Natural killer cell (primary cell): ENCODE data around the gene DNAJC5. TPM values are rescaled to one million over a fixed set of nuclear protein-coding genes. Genes with fewer than 3 reads are reported as not detected.

Experiments
- ATAC-seq, 3 donors: fragments of 150-1000 bp in 2 of 3; fragments of 200-7000 bp in 1 of 3; cut with Tn5 transposase; 1 replicate in 1 of 3; 2 replicates in 2 of 3; pipeline ENCODE4 v1.10.0; 2021; ENCODE audit warnings: mild to moderate bottlenecking in 2 of 3, moderate library complexity in 2 of 3
- DNase-seq, 2 donors: peaks; one replicate each; pipeline versions ENCODE4 v3.0.0 to v3.0.0-alpha.2; 2013 to 2021; ENCODE audit warnings: mixed read lengths in 1 of 2
- H3K27ac ChIP-seq: one replicate; pipeline ENCODE4 v1.5.1; 2013; ENCODE audit warnings: mild to moderate bottlenecking, low read length
- H3K27me3 ChIP-seq: one replicate; pipeline ENCODE4 v1.6.1; 2013; ENCODE audit warnings: low read length; ENCODE audit not compliant: control insufficient read depth, insufficient read depth
- H3K36me3 ChIP-seq: one replicate; pipeline ENCODE4 v1.6.1; 2013; ENCODE audit warnings: low read length; ENCODE audit not compliant: control insufficient read depth, insufficient read depth
- H3K4me1 ChIP-seq: one replicate; pipeline ENCODE4 v1.6.1; 2013; ENCODE audit warnings: low read length; ENCODE audit not compliant: control insufficient read depth, insufficient read depth
- H3K4me3 ChIP-seq: one replicate; pipeline ENCODE4 v1.5.1; 2013; ENCODE audit warnings: low read length
- H3K9me3 ChIP-seq: one replicate; pipeline ENCODE4 v1.6.1; 2013; ENCODE audit warnings: low read length; ENCODE audit not compliant: control insufficient read depth, insufficient read depth
- H3K27ac Mint-ChIP-seq, 2 donors: one replicate each; pipeline ENCODE4 v1.8.0; 2022; ENCODE audit warnings: mild to moderate bottlenecking in 2 of 2, mixed read lengths in 2 of 2, moderate library complexity in 1 of 2
- H3K27me3 Mint-ChIP-seq, 2 donors: one replicate each; pipeline ENCODE4 v1.8.0; 2022; ENCODE audit warnings: low read depth in 2 of 2, mixed read lengths in 2 of 2
- H3K36me3 Mint-ChIP-seq: one replicate; pipeline ENCODE4 v1.8.0; 2022; ENCODE audit warnings: mixed read lengths
- H3K4me1 Mint-ChIP-seq, 2 donors: one replicate each; pipeline ENCODE4 v1.8.0; 2022; ENCODE audit warnings: mixed read lengths in 2 of 2
- H3K4me3 Mint-ChIP-seq: one replicate; pipeline ENCODE4 v1.8.0; 2022; ENCODE audit warnings: mild to moderate bottlenecking, moderate library complexity, mixed read lengths
- H3K9me3 Mint-ChIP-seq, 2 donors: one replicate each; pipeline ENCODE4 v1.8.0; 2022; ENCODE audit warnings: mixed read lengths in 2 of 2
- WGBS: methylation state at CpG from one replicate; pipeline ENCODE4 v1.1.7; 2013; ENCODE audit warnings: missing lambda C conversion rate; ENCODE audit not compliant: insufficient coverage; 5-methylcytosine and 5-hydroxymethylcytosine counted together
- intact Hi-C: fragments of 100-400 bp; cut with micrococcal nuclease; formaldehyde crosslinking; loops from one replicate; pipeline ENCODE4 v1.14.2; 2022
- total RNA-seq, 4 donors: library from RNA; stranded (reverse); fragments of 120-200 nt in 1 of 4; gene quantifications; one replicate each; pipeline versions ENCODE4 v1.2.3 to v1.2.4, GENCODE V29; 2013 to 2022
- TF ChIP-seq, protein P1 (sequence below): fragments of 200-600 bp; IDR thresholded peaks from one replicate; pipeline ENCODE4 v1.8.0; 2022; ENCODE audit warnings: antibody characterized with exemption

Gene DNAJC5, protein sequence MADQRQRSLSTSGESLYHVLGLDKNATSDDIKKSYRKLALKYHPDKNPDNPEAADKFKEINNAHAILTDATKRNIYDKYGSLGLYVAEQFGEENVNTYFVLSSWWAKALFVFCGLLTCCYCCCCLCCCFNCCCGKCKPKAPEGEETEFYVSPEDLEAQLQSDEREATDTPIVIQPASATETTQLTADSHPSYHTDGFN
- total RNA-seq: 10 to 100 TPM; 27.5 to 45.1 (median 42.8) TPM
- 32.7 TPM for total RNA-seq (2013)

DNA sequence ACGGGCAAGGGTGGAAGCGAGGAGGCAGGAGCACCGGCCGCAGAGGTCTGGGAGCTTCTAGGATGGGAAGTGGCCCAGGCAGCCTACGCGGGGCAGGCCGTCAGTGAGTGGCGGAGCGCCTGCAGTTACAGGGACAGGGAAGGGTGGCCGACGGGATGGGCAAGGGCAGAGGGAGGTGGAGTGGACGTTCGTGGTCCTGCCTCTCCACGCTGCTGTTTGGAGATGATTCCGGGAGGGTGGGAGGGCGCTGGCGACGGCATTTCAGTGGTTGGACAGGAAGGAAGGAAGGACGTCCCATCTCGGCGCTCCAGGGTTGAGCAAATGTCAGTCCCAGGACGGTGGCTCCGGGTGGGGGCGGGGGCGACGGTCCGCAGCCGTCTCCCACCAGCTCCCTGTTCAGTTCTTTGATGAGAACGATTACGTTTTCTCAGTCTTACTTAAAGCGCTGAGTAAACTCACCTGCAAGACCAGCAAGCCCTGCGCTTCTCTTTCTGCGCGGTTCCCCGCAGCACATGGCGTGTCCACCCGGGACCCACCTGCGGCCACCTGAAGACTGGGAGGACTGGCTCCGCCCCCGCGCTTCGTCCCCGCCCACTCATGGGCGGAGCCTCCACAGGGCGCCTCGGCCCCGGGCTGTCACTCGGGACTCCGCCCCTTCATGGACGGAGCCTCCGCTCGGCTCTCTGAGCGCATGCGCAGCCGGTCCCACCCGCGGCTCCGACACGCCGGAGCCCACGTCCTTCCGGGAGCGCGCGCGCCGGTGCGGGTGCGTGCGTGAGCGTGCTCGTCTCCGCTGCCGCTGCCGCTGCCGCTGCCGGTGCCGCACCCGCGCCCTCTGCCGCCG, at the start of gene DNAJC5:
Gene DNAJC5, plus strand, starts transcription at position 769 of the 844 bp plus-strand sequence. CDS start 33,220 bp downstream, outside the sequence.
- Mint-ChIP-seq H3K36me3 (no peaks in the 10 kb centered on the region), H3K4me1 (peaks cover 37 to 38% of the 10 kb centered on the region in 2 donors), H3K9me3 (no peaks in the 10 kb centered on the region), H3K4me3 (peak within 1 kb of the TSS; percentile 94), H3K27ac (peak within 1 kb of the TSS; percentile 91 to 95), H3K27me3 (no peaks in the 10 kb centered on the region)
- Histone ChIP-seq H3K4me1 (peaks cover 33% of the 10 kb centered on the region), H3K36me3 (peaks cover 16% of the 10 kb centered on the region), H3K27me3 (no peaks in the 10 kb centered on the region), H3K4me3 (peak within 1 kb of the TSS; percentile 49), H3K27ac (peak within 1 kb of the TSS; percentile 71), H3K9me3 (no peaks in the 10 kb centered on the region)
- ATAC-seq: peak; percentile 90 to 95 (median 91)
- intact Hi-C loops: no loop called here
- peak; percentile 96 to 99 for DNase-seq
- WGBS: 4% methylated on average over 82 of the region's 82 CpGs
- TF ChIP-seq, protein P1, sequence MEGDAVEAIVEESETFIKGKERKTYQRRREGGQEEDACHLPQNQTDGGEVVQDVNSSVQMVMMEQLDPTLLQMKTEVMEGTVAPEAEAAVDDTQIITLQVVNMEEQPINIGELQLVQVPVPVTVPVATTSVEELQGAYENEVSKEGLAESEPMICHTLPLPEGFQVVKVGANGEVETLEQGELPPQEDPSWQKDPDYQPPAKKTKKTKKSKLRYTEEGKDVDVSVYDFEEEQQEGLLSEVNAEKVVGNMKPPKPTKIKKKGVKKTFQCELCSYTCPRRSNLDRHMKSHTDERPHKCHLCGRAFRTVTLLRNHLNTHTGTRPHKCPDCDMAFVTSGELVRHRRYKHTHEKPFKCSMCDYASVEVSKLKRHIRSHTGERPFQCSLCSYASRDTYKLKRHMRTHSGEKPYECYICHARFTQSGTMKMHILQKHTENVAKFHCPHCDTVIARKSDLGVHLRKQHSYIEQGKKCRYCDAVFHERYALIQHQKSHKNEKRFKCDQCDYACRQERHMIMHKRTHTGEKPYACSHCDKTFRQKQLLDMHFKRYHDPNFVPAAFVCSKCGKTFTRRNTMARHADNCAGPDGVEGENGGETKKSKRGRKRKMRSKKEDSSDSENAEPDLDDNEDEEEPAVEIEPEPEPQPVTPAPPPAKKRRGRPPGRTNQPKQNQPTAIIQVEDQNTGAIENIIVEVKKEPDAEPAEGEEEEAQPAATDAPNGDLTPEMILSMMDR: no peak

DNA sequence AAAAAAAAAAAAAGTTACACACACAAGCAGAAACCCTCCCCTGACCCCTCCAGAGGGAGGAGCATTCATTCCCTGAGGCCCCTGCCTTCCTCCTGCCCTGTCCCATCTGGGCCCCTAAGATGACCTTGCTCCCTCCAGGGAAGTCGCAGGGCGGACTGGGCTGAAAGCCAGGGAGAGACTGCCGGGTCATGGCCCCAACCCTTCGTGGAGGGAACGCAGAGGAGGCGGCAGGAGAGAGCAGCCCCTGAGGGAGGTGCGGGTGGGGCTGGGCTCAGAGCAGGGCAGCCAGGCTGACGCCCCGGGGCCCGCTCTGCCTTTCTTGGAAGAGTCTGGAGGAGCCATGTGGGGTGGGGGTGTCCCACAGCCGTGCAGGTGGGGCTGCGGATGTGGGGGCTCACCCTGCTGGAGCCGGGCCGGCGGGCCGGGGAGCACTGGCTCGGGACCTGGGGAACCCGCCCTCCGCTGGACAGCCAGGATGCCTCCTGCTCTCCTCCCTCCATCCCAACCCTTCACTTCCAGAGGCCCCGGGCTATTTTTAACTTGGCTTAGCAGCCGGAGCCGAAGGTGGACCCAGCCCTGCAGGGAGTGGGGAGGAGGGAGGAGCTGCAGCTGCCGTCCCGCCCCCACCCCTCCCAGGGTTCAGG, 48.7 kb upstream of the DNAJC5 start:
- Mint-ChIP-seq H3K4me3 (no peak overlapping the region), H3K4me1 (no peaks in the 10 kb centered on the region), H3K9me3 (no peaks in the 10 kb centered on the region), H3K27me3 (peaks cover 6 to 24% of the 10 kb centered on the region in 2 donors), H3K27ac (no peak overlapping the region), H3K36me3 (no peaks in the 10 kb centered on the region)
- H3K36me3 ChIP-seq: no peaks in the 10 kb centered on the region
- ATAC-seq (no peak), DNase-seq (no peak)
- 10% methylated on average over 19 of the region's 24 CpGs for WGBS
- peaks cover 62% of the 10 kb centered on the region for H3K4me1 ChIP-seq
- H3K9me3 ChIP-seq: no peaks in the 10 kb centered on the region
- intact Hi-C loops: no loop called here
- peaks cover 24% of the 10 kb centered on the region for H3K27me3 ChIP-seq
- no peak overlapping the region for H3K4me3 ChIP-seq
- TF ChIP-seq, protein P1: no peak
- H3K27ac ChIP-seq: no peak overlapping the region

DNA sequence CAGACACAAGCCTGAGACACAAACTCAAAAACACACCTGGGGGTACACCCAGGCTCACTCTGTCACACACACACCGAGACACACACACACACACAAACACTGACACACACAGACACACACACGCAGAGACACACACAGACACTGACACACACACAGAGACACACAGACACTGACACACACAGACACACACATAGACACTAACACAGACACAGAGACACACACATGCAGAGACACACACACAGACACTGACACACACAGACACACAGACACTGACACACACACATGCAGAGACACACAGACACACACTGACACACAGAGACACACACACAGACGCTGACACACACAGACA, 48.1 kb upstream of the DNAJC5 start:
- H3K36me3 ChIP-seq: no peaks in the 10 kb centered on the region
- peaks cover 24% of the 10 kb centered on the region for H3K27me3 ChIP-seq
- H3K9me3 ChIP-seq: no peaks in the 10 kb centered on the region
- Mint-ChIP-seq H3K27me3 (peaks cover 8 to 24% of the 10 kb centered on the region in 2 donors), H3K27ac (no peak overlapping the region), H3K36me3 (no peaks in the 10 kb centered on the region), H3K4me1 (no peaks in the 10 kb centered on the region), H3K9me3 (no peaks in the 10 kb centered on the region), H3K4me3 (no peak overlapping the region)
- no peak overlapping the region for H3K27ac ChIP-seq
- WGBS: 54% methylated on average over 3 of the region's 3 CpGs
- no peak for DNase-seq
- intact Hi-C loops: no loop called here
- H3K4me3 ChIP-seq: no peak overlapping the region
- TF ChIP-seq, protein P1: no peak
- ATAC-seq: no peak
- peaks cover 66% of the 10 kb centered on the region for H3K4me1 ChIP-seq
